Calu3 (cell line): ENCODE measurements around the gene STX2. TPM values are rescaled to one million over a fixed set of nuclear protein-coding genes. Genes with fewer than 3 reads are reported as not detected.

Experiments used
- BruUV-seq: library from RNA; stranded (reverse); fragments of 400-500 nt; replicated peaks from 2 replicates; lab custom pipeline; 2021; lab: Mats Ljungman, UMichigan
- CTCF ChIA-PET: fragments of 300-600 bp; sonication (Branson Sonifier 250); formaldehyde crosslinking; loops from one replicate; lab custom pipeline; 2022; ENCODE audit warnings: antibody characterized with exemption; lab: Charles Lee
- DNase-seq: peaks from one replicate; pipeline ENCODE4 v3.0.0; 2022
- H3K27ac Mint-ChIP-seq: one replicate; pipeline ENCODE4 v1.8.0; 2022; ENCODE audit warnings: mixed read lengths; ENCODE audit not compliant: unreplicated experiment
- H3K27me3 Mint-ChIP-seq: one replicate; pipeline ENCODE4 v1.8.0; 2022; ENCODE audit warnings: mixed read lengths; ENCODE audit not compliant: unreplicated experiment
- H3K36me3 Mint-ChIP-seq: one replicate; pipeline ENCODE4 v1.8.0; 2022; ENCODE audit warnings: mild to moderate bottlenecking, moderate library complexity, mixed read lengths; ENCODE audit not compliant: insufficient read depth, unreplicated experiment
- H3K4me1 Mint-ChIP-seq: one replicate; pipeline ENCODE4 v1.8.0; 2022; ENCODE audit warnings: mild to moderate bottlenecking, low read depth, mixed read lengths; ENCODE audit not compliant: unreplicated experiment
- H3K4me3 Mint-ChIP-seq: one replicate; pipeline ENCODE4 v1.8.0; 2022; ENCODE audit warnings: mild to moderate bottlenecking, low read depth, moderate library complexity, mixed read lengths; ENCODE audit not compliant: unreplicated experiment
- H3K9me3 Mint-ChIP-seq: one replicate; pipeline ENCODE4 v1.8.0; 2022; ENCODE audit warnings: low read depth, mixed read lengths; ENCODE audit not compliant: unreplicated experiment
- CTCF ChIP-seq: fragments of 200-600 bp; IDR thresholded peaks from one replicate; pipeline ENCODE4 v1.8.0; 2022; ENCODE audit warnings: antibody characterized with exemption; ENCODE audit not compliant: unreplicated experiment
- intact Hi-C: fragments of 100-400 bp; cut with micrococcal nuclease; formaldehyde crosslinking; loops from one replicate; pipeline ENCODE4 v1.10.0; 2022; ENCODE audit not compliant: unreplicated experiment
- total RNA-seq: library from RNA; stranded (reverse); gene quantifications from 2 replicates; pipeline ENCODE4 v1.2.3, GENCODE V29; 2022

STX2 gene
- total RNA-seq, 1 experiment from 2014 or later: 26.7 TPM

GRCh38 chr12:130862161-130862560, 23.1 kb upstream of the STX2 start:
- BruUV-seq: no TSS peak
- Mint-ChIP-seq H3K36me3 (no peaks in the 10 kb centered on the region), H3K4me3 (no peak overlapping the region), H3K9me3 (peaks cover 3% of the 10 kb centered on the region), H3K4me1 (no peaks in the 10 kb centered on the region), H3K27ac (no peak overlapping the region), H3K27me3 (no peaks in the 10 kb centered on the region)
- no peak for DNase-seq
- intact Hi-C loops: no loop called here
- CTCF ChIA-PET: no interaction called here
- TF ChIP-seq CTCF: no peak

- Mint-ChIP-seq H3K9me3 (peaks cover 8% of the 10 kb centered on the region), H3K4me3 (no peak overlapping the region), H3K27ac (no peak overlapping the region), H3K27me3 (no peaks in the 10 kb centered on the region), H3K4me1 (no peaks in the 10 kb centered on the region), H3K36me3 (no peaks in the 10 kb centered on the region)
- CTCF ChIA-PET: no interaction called here
- no TSS peak for BruUV-seq
- TF ChIP-seq CTCF: no peak
- intact Hi-C loops: no loop called here
- DNase-seq: no peak
Measured at GRCh38 chr12:130860311-130860710, 21.3 kb upstream of the STX2 start.

- no peak overlapping the region for H3K27ac Mint-ChIP-seq
- no peaks in the 10 kb centered on the region for H3K36me3 Mint-ChIP-seq
- no peak overlapping the region for H3K4me3 Mint-ChIP-seq
- H3K4me1 Mint-ChIP-seq: no peaks in the 10 kb centered on the region
- CTCF ChIA-PET: no interaction called here
- no peak for TF ChIP-seq CTCF
- no peaks in the 10 kb centered on the region for H3K27me3 Mint-ChIP-seq
- no TSS peak for BruUV-seq
- intact Hi-C loops: no loop called here
- DNase-seq: no peak
- peaks cover 8% of the 10 kb centered on the region for H3K9me3 Mint-ChIP-seq
Measured at GRCh38 chr12:130859161-130859560, 20.1 kb upstream of the STX2 start.

GRCh38 chr12:130858084-130858483, 19.0 kb upstream of the STX2 start:
- BruUV-seq: no TSS peak
- no peak for TF ChIP-seq CTCF
- no peaks in the 10 kb centered on the region for H3K4me1 Mint-ChIP-seq
- no peaks in the 10 kb centered on the region for H3K36me3 Mint-ChIP-seq
- peaks cover 8% of the 10 kb centered on the region for H3K9me3 Mint-ChIP-seq
- no peak overlapping the region for H3K27ac Mint-ChIP-seq
- CTCF ChIA-PET: interaction anchor here (0.8 kb wide), 1 partner anchor 20 kb away, joined by 3 read pairs; no protein-coding TSS in a partner anchor
- H3K4me3 Mint-ChIP-seq: no peak overlapping the region
- H3K27me3 Mint-ChIP-seq: no peaks in the 10 kb centered on the region
- no peak for DNase-seq
- intact Hi-C loops: no loop called here
